AG09309 (cell line): ENCODE data around the gene SETBP1.

Source experiments
- DNase-seq: peaks from one replicate; pipeline ENCODE4 v3.0.0-alpha.2; 2010; ENCODE audit warnings: low read depth
- H3K4me3 ChIP-seq: 2 replicates; pipeline ENCODE4 v1.5.1; 2011; ENCODE audit warnings: mild to moderate bottlenecking, low read depth, low read length, moderate library complexity; ENCODE audit not compliant: control insufficient read depth
- TF ChIP-seq, protein P1 (sequence below): IDR thresholded peaks from 2 replicates; pipeline ENCODE4 v1.5.1; 2011; ENCODE audit warnings: mild to moderate bottlenecking, low read depth, low read length, inconsistent platforms; ENCODE audit not compliant: insufficient read depth, control insufficient read depth; ENCODE audit errors: missing control alignments

SETBP1 gene

DNA sequence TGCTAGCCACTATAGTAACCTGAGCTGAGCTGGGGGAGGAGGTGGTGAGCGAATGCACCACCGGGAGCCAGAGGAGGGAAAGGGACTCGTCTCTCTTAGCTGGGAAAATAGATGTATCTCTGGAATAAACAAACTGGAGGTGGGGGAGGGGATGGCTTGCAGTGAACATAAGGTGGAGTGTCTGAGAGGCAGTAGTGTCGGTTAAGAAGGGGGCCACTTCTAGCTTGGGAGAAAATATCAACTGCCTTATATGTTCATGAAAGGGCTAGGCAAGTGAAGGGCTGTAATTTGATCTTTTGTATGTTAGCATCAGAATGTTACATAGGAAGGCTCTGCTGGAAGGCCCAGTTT, 2.2 kb downstream of the SETBP1 start:
- no peak for DNase-seq
- H3K4me3 ChIP-seq, result peak overlapping the region; percentile 3; the same call in 1 of the 2 replicates

DNA sequence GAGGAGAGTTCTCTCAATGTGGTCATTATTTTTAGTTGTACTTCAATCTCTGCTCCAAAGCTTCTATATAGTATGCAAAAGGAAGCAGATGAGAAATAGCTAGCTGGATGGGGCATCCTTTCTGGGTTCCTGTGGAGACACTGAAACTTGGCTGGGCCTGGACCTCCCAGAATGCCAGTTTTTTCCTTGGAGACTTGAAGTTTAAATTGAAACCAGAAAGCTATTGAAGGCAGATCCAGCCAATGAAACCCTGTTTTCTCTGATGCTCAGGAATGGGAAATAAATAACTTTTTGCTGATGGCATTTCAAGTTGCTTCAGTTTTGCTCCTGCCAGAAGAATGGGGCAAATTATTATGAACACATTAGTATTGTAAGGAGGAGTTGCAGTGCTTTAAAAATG, 2.9 kb downstream of the SETBP1 start:
- H3K4me3 ChIP-seq, result no peak overlapping the region
- DNase-seq, result no peak
- TF ChIP-seq, protein P1, sequence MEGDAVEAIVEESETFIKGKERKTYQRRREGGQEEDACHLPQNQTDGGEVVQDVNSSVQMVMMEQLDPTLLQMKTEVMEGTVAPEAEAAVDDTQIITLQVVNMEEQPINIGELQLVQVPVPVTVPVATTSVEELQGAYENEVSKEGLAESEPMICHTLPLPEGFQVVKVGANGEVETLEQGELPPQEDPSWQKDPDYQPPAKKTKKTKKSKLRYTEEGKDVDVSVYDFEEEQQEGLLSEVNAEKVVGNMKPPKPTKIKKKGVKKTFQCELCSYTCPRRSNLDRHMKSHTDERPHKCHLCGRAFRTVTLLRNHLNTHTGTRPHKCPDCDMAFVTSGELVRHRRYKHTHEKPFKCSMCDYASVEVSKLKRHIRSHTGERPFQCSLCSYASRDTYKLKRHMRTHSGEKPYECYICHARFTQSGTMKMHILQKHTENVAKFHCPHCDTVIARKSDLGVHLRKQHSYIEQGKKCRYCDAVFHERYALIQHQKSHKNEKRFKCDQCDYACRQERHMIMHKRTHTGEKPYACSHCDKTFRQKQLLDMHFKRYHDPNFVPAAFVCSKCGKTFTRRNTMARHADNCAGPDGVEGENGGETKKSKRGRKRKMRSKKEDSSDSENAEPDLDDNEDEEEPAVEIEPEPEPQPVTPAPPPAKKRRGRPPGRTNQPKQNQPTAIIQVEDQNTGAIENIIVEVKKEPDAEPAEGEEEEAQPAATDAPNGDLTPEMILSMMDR, result no peak

More for the DNA sequence above, 2.2 kb downstream of the SETBP1 start:
- TF ChIP-seq, protein P1, result no peak

DNA sequence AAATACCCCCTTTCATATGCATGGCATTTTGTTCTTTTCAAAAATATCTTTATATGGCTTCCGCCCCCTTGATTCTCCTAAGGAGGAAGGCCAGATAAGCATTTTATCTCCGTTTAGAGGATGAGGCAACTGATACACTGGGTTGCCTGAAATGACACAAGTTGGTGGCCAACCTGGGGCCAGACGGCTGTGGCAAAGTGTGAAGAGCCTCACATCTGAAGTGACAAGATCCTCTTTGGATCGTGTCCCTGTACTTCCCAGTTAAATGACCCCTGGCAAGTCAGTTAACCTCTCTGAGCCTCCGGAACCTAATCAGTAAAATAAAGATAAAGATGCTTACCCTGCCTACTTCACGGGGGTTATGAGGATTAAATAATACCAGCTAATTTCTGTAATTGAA, 4.6 kb downstream of the SETBP1 start:
- TF ChIP-seq, protein P1, result no peak
- no peak for DNase-seq
- no peak overlapping the region for H3K4me3 ChIP-seq

DNA sequence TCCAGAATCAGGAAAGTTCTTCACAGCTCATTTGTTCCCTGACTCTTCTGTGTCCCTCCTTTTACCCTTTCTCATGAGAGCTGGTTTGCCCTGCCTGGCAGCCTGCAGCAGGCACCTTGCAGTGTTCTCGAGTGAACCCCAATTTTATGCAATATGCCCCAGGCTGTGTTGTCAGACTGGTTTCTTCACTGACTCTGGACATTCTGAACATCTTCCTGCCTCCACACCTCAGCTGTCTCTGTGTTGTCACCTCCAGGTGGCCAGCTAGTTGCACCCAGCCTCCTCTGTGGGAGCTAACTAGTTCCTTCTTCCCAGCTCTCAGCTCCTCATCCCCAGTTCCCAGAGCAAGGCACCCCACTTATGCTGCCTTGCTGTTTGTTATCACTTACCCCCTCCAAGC, 5.5 kb downstream of the SETBP1 start:
- DNase-seq, result no peak
- TF ChIP-seq, protein P1, result no peak

DNA sequence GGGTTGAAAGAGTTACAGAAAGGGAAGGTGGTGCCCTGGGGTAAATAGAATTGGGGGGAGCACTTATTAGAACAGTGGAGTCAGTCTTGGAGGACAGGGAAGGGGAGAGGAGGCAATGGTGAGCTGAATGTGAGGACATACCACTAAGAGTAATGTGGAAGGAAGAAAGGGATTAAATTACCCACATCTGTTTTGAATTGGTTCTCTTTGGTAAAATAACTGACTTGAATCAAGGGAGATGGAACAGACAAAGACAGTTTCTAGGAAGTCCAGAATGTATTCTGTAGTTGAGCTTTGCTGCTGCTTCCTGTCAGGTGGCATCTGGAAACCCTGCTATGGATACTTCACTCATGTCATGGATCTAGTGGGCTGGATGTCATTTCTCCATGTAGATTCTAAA, 6.7 kb downstream of the SETBP1 start:
- no peak overlapping the region for H3K4me3 ChIP-seq
- TF ChIP-seq, protein P1, result no peak

More for the DNA sequence above, 5.5 kb downstream of the SETBP1 start:
- H3K4me3 ChIP-seq, result no peak overlapping the region

DNA sequence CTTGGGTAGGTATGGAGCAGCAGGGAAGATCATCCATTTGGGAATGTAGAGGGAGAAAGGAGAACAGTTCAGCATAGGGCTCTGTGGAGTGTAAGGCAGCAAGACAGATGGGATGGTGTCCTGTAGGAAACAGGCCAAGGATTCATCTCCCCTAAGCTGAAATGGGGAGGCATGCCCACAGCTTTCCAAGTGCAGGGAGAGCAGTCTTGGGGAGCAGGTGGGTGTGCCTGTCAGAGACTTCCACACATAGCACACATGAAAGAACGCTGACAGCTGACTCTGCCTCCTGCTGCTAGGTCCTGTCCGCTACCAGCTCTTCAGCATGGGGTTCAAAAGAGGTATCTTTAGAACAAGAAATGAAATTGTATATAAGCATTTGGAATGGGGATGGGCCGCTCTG, 9.0 kb downstream of the SETBP1 start:
- TF ChIP-seq, protein P1, result no peak
- no peak overlapping the region for H3K4me3 ChIP-seq
- no peak for DNase-seq

More for the DNA sequence above, 6.7 kb downstream of the SETBP1 start:
- no peak for DNase-seq

DNA sequence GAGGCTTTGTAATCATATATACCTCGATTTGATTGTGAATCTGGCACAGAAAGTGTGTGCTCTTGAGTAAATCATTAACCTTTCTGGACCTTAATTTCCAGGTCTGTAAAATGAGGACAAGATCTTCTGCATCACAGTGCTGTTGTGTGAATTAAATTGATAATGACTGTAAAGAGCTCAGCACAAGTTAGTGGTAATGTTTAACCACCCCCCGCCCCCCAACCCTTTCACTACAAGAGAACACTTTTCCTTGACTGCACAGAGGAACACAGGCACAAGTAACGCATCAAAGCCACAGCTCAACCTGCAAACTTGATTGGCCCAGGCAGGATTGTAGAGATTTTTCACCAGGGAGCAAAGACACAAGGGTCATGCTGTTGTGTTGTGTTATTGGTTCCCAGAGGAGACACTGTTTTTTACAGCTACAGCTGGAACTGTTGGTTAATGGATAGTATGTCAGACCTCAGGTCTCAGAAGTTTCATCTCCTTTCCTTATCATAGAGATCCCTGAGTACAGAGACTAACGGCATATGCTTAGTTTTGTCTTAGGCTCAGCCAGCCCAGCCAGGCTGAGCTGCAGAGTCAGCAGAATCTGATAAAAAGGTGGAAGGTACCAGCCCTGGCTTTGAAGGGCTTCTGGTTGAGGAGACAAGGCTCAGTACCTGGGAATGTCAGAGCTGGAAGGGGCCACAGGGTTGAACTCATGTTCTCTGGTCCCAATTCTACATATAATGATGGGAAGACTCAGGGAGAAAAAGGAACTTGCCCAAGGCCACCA, 10.6 kb downstream of the SETBP1 start:
- DNase-seq, result no peak
- no peak overlapping the region for H3K4me3 ChIP-seq
- TF ChIP-seq, protein P1, result no peak
